HG03097 (cell line): ENCODE results near the gene SLC2A13.
"Not testable (repeated sequence)": the region's sequence is repeated elsewhere in the genome, so short reads cannot be mapped to it uniquely, and the experiment has no call there.

Source experiments
- ATAC-seq: cut with Tn5 transposase; IDR thresholded peaks from one replicate; pipeline ENCODE4 v1.9.1; 2021; ENCODE audit not compliant: unreplicated experiment, low FRiP score

The SLC2A13 gene

DNA sequence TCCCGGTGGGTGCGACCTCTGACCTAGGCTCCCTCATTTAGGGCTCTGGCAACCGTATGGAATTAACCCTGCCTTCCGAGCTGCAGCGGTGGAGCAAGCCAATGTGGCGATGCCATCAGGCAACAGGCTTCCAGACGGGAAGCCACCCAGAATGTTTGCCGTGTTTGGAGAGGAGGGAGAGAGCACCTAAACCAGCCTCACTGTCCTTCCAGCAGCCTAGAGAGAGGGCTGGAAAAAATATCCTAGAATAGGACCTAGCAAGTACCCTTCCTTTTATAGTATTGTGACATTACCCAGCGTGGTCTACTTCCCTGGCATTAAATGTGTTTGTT lies 287 bp upstream of the SLC2A13 start:
- ATAC-seq, result no peak

DNA sequence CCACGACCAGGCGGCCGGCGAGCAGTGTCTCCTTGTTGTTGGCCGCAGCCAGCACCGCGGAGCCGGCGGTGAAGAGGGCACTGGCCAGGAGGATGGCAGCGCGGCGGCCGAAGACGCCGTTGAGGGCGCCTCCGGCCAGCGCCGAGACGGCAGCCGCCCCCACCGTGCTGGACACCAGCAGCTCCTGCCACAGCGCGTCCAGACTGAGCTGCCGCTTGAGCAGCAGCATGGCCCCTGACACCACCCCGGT lies 691 bp downstream of the SLC2A13 start:
- no peak for ATAC-seq

DNA sequence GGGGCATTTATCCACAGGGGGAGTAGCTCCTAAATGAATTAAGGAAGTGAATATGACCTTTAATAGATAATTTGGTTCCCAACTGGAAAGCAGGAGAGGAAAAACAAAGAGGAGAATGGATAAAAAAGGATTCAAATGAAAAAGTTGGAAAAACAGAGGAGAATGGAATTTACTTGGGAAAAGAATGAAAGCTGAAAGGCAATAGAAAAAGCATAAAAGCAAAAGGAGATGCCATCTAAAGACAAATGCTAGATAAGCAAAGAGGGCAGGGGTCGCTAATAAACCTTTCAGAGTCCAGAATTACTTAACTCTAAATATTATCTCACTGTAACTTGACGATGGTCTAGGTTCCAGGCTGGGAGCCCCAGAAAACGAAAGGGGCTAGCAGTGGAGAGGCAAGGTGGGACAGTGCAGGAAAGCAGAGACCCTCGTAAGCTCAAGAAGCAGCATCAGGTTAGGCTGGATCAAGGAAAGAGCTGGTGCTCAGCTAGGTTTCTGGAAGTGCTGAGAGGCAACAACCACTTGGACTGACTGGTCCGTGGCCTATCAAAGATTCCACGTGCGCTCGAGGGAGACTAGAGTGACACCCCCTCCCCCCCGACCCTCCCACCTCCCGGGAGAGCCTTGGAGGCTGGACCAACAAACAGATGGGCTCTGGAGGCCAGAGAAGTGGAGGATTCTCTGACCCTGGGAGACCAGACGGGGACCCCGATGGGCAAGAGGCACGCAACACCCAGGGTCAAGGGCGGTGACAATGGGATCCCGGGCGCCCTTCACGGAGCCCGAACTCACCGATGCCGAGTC lies 1.2 kb downstream of the SLC2A13 start:
- ATAC-seq, result no peak

DNA sequence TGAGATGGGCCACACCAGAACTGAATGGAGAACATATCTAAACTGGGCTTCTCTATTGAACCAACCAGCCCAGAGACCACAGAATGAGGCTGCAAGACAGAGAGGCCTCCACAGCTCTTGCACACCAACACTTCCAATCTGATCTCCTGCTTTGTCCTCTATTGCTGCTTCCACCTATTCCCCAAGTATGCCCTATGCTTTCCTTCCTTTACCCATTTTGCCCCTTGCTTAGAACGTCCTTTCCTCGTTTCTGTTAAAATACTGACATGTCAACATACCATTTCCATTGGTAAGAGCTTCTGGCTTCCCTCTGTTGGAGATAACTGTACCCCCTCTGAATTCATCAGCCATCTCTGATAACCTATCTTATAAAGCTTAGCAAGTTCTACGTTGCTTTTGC lies 2.8 kb downstream of the SLC2A13 start:
- ATAC-seq, result no peak

DNA sequence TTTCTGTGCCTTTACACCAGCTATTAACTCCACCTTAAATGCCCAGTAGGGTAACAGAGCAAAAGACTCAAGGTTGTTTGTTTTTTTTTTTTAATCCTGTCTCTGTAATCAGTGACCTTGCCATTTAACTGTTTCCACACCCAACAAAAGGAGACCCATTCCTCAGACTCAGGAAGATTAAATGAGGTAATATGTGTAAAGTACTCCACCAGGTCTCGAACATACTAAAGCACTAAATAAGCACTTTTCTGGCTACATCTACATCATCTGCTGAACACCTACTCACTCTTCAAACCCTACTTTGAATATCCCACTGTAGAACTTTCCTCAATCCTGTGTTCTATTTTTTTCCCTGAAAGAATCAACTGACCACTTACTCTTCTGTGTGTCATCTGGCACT lies 4.1 kb downstream of the SLC2A13 start:
- ATAC-seq, result no peak

DNA sequence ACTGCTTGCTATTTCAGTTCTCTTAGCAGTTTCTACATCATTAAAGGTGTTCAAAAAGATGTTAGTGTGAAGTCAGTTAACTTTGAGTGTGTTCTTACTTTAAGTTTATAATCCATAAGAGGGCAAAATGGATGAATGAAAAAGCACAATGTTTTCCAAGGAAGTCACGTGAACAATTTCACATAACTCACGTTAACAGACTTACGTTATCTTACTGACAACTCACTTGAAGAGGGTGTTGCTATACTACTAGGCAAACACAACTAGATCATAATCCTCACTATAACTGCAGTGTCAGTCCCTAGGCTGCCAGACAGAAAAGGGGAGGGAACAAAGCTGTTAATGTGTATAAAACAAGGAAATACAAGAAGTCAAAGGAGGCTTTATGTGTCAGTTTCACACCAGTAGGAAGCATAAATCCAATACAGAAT lies 6.4 kb downstream of the SLC2A13 start:
- ATAC-seq, result no peak

DNA sequence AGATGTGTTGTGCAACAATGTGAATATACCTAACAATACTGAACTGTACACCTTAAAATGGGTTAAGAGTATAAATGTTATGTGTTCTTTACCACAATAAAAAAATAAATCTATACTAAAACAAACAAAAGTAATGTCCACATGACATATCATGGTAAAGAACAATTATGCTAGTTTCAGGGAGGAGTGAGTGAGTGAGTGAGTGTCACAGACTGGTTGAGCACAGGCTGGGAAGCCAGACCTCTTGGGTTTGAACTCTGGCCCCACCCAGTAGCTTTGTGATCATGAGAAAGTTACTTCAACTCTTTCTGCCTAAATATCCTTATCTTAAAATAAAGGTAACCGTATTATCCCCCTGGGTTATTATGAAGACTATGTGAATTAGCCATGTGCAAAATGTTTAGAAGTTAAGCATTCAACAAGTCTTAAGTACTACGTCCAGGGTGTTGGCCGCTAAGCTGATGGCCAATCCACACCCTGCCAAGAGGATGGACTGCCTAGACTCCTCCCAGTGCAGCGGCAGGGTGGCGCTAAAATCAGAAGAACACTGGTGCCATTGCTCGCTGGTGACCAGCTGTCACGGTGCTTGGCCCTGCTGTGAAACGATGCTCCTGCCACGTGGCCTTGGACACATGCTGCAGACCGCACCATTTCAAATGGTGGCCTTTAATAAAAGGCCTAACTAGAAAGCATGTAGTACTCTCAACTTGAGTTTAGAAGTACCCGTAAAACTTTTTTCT lies 7.3 kb downstream of the SLC2A13 start:
- no peak for ATAC-seq

DNA sequence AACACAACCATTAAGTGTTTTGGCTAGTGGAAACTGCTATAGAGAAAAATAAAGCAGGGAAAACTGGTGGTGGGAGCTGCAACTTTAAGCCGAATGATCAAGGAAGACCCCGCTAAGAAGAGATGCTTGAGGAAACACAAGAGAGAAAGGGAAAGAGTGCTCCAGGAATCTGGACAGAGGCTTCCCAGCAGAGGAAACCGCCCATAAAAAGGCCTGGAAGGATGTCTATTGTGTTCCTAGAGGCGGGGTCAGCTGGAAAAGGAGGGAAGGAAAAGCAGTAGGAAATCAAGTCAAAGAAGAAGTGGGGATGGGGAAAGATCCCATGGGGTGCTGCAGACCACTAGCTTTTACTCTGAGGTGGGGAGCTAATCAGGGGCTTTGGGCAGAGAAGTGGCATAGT lies 12.4 kb downstream of the SLC2A13 start:
- ATAC-seq, result no peak

DNA sequence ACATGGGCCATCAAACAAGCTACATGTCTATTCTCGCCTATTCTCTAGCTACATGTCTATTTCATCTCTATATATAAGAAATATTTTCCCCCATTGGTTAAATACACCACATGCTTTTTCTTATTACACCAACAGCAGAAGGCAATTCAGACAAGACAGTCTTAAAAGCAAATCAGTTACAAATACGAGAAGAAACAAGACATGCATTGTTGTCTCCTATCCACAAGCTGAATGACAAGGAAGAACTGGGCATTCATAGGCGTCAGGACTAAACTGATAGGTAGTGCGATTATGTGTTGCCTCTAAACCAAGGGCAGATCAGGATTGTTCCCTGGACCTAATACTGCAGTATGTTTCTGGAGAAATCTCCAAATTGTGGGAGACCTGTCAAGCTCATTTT lies 19.4 kb downstream of the SLC2A13 start:
- ATAC-seq, result no peak

DNA sequence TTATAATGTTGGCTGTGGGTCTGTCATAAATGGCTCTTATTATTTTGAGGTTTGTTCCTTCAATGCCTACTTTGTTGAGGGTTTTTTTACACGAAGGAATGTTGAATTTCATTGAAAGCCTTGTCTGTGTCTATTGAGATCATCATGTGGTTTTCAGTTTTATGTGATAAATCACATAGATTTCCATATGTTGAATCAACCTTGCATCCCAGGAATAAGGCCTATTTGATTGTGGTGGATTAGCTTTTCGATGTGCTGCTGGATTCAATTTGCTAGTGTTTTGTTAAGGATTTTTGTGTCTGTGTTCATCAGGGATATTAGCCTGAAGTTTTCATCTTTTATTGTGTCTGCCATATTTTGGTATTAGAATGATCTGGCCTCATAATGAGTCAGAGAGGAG lies 27.6 kb downstream of the SLC2A13 start:
- no peak for ATAC-seq

DNA sequence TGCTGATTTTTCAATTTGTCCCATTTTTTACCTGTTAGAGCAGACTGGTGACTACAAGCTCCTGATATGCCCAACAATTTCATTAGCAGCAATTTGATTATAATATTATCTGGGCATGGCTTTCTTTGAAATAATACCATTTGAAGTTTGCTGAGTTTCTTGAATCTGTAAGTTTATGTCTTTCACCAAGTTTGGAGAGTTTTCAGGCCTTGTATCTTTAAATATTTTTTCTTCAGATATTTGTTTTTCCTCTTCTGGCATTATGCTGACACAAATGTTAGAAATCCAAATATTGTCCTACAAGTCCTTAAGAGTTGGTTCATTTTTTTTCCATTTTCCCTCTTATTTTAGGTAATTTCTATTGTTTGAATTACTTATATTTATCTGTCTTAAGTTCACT lies 30.4 kb downstream of the SLC2A13 start:
- no peak for ATAC-seq

DNA sequence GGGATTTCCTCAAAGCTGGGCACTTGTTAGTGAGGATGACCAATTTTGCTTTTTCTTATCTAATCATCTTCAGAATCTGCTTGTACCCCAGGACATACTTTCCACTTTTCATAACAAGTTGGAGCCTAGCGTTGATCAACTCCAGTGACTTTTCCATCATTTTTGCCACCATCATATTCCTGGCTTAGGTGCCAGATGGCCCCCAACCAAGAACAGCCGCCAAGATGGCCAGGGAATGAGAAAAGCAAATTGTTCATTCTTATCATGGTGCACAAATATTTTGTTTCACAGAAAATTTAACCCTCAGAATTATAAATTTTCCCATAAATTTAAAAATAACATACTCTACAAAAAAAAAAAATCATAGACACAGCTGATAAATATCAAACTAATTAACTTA lies 37.5 kb downstream of the SLC2A13 start:
- no peak for ATAC-seq

DNA sequence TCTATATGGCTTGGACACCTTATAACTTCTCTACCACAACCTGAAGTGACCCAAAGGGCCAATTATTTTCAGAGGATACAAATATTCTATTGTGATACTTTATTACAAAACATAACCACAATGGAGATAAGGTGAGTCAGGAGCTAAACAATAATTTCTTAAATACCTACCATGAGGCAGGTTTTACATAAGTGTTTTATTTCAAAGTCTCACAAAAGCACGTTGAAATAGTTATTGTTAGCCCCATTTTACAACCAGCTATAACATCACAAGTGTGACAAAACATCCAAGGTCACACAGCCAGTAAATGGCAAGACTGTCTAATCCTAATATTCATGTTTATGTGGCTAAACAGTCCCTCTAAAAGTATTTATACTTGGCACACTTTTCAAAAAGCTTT lies 40.2 kb downstream of the SLC2A13 start:
- ATAC-seq, result no peak

DNA sequence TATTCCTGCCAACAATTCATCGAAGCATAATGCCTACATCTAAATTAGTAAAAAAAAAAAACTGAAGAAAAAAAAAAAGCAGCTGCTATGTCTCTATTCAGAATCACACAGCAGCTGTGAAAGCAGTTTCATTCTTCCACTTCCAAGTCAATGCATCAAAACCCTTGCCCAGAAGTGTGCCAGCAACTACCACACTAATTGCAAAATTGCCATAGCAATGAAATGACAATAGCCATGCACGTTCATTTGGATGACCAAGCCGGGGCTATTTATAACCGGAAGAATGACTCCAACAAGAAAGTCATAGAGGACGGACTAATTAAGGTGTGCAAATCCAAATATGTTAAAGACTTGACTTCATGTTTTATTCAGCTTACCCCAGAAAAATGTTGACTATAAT lies 42.5 kb downstream of the SLC2A13 start:
- no peak for ATAC-seq

DNA sequence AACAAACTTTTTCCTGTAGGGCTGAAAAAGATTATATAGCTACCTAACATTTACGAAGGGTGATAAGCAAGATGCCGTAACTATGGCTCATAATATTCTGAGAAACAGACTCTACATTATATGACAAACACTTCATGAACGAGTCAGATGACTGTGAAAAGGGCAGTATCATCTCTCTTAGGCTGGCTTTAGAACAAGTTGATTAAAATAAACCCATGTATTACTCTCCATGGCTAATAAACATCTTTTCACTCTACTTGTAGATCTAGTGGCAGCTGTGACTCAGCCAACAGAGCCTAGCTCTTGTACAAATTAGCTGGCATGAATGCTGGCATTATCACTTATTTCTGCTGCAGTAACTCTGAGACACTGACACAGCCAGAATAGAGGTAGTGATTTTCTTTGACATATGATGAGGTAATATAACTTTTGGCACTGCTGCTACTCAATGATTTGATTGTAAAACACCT lies 47.1 kb downstream of the SLC2A13 start:
- ATAC-seq, result no peak

DNA sequence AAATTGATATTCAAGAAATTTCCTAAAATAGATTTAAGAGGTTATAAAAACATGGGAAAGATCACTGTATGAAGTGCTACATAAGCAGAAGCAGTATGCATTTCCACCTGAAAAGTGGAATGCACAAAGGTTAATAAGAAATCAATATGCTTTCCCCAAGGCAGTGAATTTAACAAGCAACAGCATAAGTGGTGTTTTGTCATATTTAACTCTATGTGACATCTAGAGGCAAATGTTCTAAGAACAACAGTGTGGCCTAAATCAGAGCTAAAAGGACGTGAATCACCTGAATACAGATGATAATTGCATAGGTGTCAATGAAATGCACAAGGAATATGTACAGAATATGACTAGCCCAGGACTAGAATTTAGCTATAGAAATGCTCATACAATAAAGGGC lies 49.5 kb downstream of the SLC2A13 start:
- no peak for ATAC-seq

DNA sequence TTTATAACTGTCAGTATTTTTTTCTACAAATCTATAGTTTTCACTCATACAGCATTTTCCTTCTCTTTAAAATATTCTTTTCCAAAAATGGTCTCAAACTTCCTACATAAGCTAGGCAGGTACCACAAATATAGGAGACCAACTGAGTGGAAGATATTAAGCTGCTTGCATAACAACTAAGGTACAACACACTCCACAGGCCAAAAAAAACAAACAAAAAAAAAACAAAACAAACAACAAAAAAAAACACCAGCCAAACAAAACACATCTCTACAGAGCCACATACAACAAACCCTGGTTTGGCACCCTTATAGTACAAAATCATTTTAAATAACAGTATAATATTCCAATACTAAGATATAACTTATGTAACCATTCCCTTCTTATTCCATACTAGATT lies 50.1 kb downstream of the SLC2A13 start:
- no peak for ATAC-seq

DNA sequence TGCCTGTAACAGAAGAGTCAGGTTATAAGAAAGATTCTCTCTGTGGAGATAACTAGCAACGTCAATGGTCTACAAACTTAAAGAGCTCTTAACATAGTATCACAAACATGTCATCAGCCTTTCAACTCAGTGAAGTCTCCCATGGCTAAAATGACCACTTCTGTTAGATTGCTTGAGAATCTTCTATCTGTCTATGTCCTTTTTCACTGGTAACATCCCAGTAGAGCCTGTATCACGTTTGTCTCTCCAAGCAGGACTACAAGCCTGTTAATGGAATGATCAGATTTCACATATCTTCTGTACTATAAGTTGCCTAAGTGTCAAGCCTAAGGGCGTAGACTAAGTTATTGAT lies 50.7 kb downstream of the SLC2A13 start:
- no peak for ATAC-seq

DNA sequence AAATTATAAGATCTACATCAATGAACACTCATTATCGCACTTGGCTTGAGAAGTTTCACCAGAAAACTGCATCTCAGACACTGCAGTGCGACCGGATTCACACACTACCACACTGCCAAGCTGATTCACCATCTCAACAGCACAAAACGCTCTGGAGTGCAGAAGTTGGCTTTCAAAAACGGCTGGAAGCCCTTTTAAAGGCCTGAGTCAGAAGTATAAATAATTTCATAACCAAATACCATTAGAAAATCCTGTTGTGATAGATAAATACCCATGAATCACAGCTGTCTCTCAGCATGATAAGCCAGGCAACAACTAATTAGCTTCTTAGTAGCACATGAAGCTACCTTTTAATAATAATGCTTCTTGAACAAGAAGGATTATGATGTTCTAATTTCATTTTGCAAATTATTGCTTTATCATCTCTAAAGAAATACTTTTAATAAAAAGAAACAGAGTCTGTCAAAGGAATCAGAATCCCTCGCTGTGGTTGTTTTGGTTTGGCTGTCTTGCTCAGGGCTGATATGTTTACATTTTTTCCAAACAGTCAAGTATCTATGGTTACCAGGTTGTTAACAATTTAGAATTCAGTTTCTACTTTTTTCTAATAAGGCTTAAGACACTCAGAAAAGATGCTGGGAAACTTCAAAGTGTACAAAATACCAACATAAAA lies 51.2 kb downstream of the SLC2A13 start:
- no peak for ATAC-seq

DNA sequence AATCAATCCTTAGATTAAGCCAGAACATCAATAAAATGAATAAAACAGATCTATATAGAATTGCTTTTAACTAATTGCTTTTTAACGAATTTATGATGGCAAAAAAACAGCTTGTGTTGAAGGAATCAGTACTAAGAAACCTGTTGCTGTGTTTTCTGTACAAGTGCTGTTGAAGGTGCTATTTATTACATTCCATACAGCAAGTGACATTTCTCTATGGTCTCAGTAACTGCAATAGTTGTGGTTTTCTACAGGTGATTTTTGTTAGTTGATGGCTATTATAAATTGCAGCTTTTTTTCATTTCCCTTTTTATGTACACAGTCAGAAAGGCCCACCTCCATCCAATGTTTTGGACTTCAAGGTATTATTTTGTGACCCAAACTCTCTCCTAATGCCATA lies 56.6 kb downstream of the SLC2A13 start:
- no peak for ATAC-seq

DNA sequence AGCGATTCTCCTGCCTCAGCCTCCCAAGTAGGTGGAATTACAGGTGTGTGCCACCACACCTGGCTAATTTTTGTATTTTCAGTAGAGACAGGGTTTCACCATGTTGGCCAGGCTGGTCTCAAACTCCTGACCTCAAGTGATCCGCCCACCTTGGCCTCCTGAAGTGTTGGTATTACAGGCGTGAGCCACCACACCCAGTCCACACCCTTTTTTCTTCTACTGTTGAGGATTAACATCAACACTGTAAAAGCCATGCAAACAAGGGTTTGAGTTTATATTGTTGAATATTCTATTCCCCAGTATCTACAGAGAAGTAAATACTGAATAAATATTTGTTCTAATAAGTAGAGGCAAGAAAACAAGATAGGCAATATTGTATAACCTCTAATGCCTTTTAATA lies 58.9 kb downstream of the SLC2A13 start:
- not testable (repeated sequence) for ATAC-seq

DNA sequence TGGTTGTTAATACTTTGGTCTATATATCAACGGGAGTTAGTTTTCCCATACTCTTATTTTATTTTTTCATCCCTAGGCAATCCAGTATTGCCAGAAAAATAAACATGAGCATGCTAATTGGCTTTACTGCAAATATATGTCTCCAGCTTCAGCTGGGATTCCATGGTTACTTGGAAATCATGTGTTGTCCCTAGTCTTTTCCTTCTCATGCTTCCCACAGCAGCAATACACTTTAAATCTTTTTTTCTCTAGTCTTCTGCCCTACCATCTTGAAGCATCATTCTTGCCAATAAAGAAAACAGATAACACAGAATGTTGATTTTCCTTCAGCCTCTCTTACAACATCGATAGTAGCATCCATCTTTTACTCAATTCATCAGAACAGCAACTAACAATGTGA lies 60.2 kb downstream of the SLC2A13 start:
- no peak for ATAC-seq
